Glutamatergic neuron (in vitro differentiated cells): ENCODE results near the gene CDH23. TPM values are rescaled to one million over a fixed set of nuclear protein-coding genes. Genes with fewer than 3 reads are reported as not detected.

Experiments
- DNase-seq: peaks from one replicate; pipeline ENCODE4 v3.0.0; 2022
- H3K27ac Mint-ChIP-seq: one replicate; pipeline ENCODE4 v1.8.0; 2020; ENCODE audit warnings: mild to moderate bottlenecking, mixed read lengths, inconsistent platforms; ENCODE audit not compliant: unreplicated experiment
- H3K27me3 Mint-ChIP-seq: one replicate; pipeline ENCODE4 v1.8.0; 2020; ENCODE audit warnings: mild to moderate bottlenecking, moderate library complexity, mixed read lengths, inconsistent platforms; ENCODE audit not compliant: unreplicated experiment
- H3K36me3 Mint-ChIP-seq: one replicate; pipeline ENCODE4 v1.8.0; 2020; ENCODE audit warnings: mild to moderate bottlenecking, mixed read lengths, inconsistent platforms; ENCODE audit not compliant: unreplicated experiment
- H3K4me1 Mint-ChIP-seq: one replicate; pipeline ENCODE4 v1.8.0; 2020; ENCODE audit warnings: mild to moderate bottlenecking, low read depth, mixed read lengths, inconsistent platforms; ENCODE audit not compliant: unreplicated experiment
- H3K4me3 Mint-ChIP-seq: one replicate; pipeline ENCODE4 v1.8.0; 2020; ENCODE audit warnings: mild to moderate bottlenecking, mixed read lengths, inconsistent platforms; ENCODE audit not compliant: unreplicated experiment
- H3K9me3 Mint-ChIP-seq: one replicate; pipeline ENCODE4 v1.8.0; 2020; ENCODE audit warnings: mild to moderate bottlenecking, moderate library complexity, mixed read lengths, inconsistent platforms; ENCODE audit not compliant: unreplicated experiment
- CTCF ChIP-seq: fragments of 200-600 bp; sonication (generic); IDR thresholded peaks from one replicate; pipeline ENCODE4 v1.5.0; 2021; ENCODE audit not compliant: partially characterized antibody, unreplicated experiment
- total RNA-seq: library from RNA; stranded (reverse); fragmentation: NEBNext Ultra II Directional; extraction: Animal tissue kit (Norgen Biotek cat#: 25700); gene quantifications from one replicate; pipeline ENCODE4 v1.2.1, GENCODE V29; 2021; ENCODE audit not compliant: unreplicated experiment

Gene CDH23
- total RNA-seq, 1 donor from 2014 or later, result 2.0 TPM

DNA sequence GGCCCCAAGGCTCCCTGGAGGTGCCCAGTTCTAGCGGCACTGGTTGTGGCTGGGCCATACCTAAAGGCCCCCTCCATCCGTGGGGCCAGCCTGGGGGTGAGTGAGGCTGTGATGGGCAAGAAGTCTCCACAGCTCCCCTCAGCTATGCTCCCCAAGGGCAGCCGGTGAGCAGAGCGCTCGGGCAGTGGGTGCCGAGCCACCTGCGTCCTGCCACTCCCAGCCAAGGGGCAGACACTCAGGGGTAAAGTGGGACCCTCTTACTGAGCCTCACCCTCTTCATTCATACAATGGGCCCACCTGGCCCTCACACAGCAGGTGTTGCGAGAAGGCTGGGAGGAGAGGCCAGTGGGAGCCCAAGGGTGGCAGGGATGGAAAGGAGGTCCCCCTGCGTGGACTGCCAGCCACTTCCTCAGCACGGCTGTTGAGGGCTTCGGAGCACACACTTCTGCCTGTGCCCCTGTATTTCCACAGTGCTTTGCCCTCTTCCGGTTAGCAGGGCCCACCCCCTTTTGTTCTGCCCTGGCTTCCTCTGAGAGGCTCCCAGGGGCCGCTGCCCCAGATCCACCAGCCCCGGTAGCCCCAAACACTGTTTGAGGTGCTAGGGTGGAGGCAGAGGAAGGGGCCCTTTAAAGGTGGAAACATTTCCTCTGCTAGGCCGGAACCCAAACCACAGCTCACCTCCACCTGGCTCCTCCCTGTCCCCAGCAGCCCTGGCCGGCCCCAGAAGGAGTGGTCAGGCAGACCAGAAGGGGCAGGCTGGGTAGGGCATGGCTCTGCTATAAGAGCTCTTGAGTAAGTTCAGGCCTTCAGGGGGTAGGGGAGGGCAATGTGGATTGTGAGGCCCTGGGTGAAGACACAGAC lies 339.2 kb downstream of the CDH23 start:
- peaks cover 4% of the 10 kb centered on the region for H3K9me3 Mint-ChIP-seq
- DNase-seq, result no peak
- no peaks in the 10 kb centered on the region for H3K36me3 Mint-ChIP-seq
- H3K27me3 Mint-ChIP-seq, result peaks cover 10% of the 10 kb centered on the region
- TF ChIP-seq CTCF, result no peak
- H3K27ac Mint-ChIP-seq, result no peak overlapping the region
- peaks cover 6% of the 10 kb centered on the region for H3K4me1 Mint-ChIP-seq
- no peak overlapping the region for H3K4me3 Mint-ChIP-seq

DNA sequence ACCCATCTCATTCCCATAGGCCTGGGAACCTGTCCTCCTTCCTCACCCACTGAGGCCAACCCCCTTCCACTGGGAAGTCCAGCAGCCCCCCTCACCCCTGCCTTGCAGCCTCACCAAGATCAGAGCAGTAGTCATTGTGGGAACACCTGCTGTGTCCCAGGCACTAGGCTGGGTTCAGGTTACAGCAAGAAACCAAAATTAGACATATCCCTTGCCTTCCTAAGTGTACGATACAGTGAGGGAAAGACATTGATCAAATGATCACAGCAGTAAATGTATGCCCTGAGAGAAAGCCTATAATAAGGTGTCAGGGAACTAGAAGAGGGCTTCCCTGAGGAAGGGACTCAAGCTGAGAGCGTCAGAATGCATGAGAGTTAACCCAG lies 339.8 kb downstream of the CDH23 start:
- TF ChIP-seq CTCF, result no peak
- DNase-seq, result no peak
- H3K9me3 Mint-ChIP-seq, result peaks cover 4% of the 10 kb centered on the region
- H3K27me3 Mint-ChIP-seq, result peaks cover 10% of the 10 kb centered on the region
- no peak overlapping the region for H3K27ac Mint-ChIP-seq
- H3K4me3 Mint-ChIP-seq, result no peak overlapping the region
- H3K36me3 Mint-ChIP-seq, result no peaks in the 10 kb centered on the region
- peaks cover 6% of the 10 kb centered on the region for H3K4me1 Mint-ChIP-seq

- Mint-ChIP-seq H3K4me1 (peaks cover 6% of the 10 kb centered on the region), H3K9me3 (peaks cover 4% of the 10 kb centered on the region), H3K4me3 (no peak overlapping the region), H3K27me3 (peaks cover 11% of the 10 kb centered on the region), H3K27ac (no peak overlapping the region), H3K36me3 (peaks cover 1% of the 10 kb centered on the region)
- no peak for DNase-seq
- TF ChIP-seq CTCF, result no peak
Observed at GRCh38 chr10:71737001-71737833, 340.5 kb downstream of the CDH23 start.

DNA sequence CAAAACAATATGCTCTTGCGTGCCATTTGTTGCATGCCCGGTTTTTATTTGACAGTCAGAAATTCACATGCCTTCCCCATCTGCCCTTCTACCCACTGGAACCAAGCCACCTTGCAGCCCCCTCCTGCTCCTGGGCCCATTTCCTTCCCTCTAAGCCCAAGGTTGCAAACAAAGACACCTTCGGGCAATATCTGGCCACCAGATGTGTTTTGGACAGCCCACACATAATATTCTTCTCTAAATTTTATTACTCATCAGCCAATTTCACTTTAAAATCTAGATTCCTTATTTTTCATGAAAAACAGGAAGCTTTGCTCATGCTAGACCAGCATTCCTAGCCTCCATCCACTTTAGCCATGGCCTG lies 341.1 kb downstream of the CDH23 start:
- Mint-ChIP-seq H3K27ac (no peak overlapping the region), H3K36me3 (peaks cover 7% of the 10 kb centered on the region), H3K9me3 (peaks cover 7% of the 10 kb centered on the region), H3K4me1 (peaks cover 6% of the 10 kb centered on the region), H3K4me3 (no peak overlapping the region), H3K27me3 (peaks cover 8% of the 10 kb centered on the region)
- no peak for DNase-seq
- TF ChIP-seq CTCF, result no peak
